Muscle of arm (tissue), 12 donors: ENCODE results near the gene LMO3. TPM values are rescaled to one million over a fixed set of nuclear protein-coding genes. Genes with fewer than 3 reads are reported as not detected.
"Not testable (repeated sequence)": the region's sequence is repeated elsewhere in the genome, so short reads cannot be mapped to it uniquely, and the experiment has no call there.

Source experiments
- DNase-seq: peaks from one replicate; pipeline ENCODE4 v3.0.0-alpha.2; 2013
- polyA plus RNA-seq, 12 donors: library from polyadenylated mRNA; unstranded; fragments of 120-200 nt; gene quantifications; one replicate each; pipeline ENCODE4 v1.2.1, GENCODE V29; 2013; ENCODE audit not compliant: insufficient read length in 12 of 12

LMO3 gene
- polyA plus RNA-seq, 12 donors, result 1.0 to 3.3 (median 1.7) TPM; not detected in 2

- no peak for DNase-seq
These were observed 53.7 kb downstream of the LMO3 start for GRCh38 chr12:16552301-16552700.

- no peak for DNase-seq
These were observed 60.1 kb downstream of the LMO3 start for GRCh38 chr12:16545836-16546235.

DNA sequence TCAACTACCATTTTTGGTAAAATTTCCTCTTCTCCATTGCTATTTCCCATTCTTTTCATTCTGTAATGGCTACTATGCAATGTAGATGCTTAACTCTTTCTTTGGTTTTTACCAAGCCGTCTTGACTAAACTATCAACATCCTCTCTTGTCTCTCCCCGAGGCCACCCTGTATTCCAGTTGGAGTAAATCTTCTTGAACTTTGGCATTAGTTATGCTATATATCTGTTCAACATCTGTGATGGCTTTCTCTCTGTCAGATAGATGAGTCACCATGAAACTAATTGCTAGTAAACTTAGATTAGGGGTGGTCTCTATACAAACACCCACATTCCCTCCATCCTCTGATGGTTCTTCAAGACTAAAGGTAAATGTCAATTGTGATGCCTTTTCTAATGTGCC, 63.4 kb downstream of the LMO3 start:
- DNase-seq, result no peak

- DNase-seq, result not testable (repeated sequence)
These were observed 68.3 kb downstream of the LMO3 start for GRCh38 chr12:16537652-16538051.

GRCh38 chr12:16531621-16532020, 74.3 kb downstream of the LMO3 start:
- DNase-seq, result peak; percentile 19

DNA sequence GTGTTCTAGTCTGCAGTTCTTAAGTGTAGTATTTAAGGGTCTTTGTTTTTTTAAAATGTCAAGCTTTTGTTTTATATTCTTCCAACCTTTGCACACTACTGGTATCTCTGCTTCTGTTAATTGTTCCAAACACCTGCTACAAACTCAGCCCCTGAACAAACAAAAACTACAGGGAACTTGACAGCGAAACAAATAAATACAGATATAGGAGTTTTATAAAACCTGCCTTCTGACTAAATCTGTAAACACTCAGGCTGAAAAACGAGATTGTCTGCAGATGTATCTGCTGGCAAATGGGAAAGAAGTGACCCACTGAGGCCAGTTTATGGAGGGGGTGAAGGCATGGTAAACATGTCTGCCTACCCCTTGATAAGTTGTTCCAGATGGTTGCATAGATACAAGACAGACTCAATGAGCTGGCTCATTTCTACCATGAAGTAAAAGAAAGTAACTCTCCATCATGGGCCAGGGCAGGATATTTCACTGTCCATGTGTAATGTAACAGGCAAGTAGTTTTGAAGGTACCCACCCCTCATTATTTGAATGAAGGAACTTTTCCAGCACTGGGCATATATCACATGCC, 75.6 kb downstream of the LMO3 start:
- no peak for DNase-seq

DNA sequence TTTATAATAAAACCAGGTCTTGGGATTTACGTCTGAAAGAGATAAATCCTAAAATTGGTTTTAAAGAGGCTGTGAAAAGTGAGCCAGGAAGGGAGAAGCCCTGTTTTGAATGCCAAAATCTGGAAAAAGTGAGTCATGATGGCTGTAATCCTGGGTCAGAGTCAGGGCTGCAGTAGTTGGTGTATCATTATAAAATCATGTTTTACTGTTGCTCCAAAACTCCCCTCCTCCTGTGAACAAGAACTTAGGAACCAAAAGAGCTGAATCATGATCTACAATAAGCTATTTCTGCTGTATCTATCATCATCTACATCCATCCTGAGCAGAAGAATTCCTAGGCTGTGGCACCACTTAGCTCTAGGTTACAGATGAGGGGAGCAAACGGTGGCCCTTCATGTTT, 79.3 kb downstream of the LMO3 start:
- DNase-seq, result peak; percentile 16

- no peak for DNase-seq
These were observed 81.6 kb downstream of the LMO3 start for GRCh38 chr12:16524378-16524777.

- DNase-seq, result no peak
These were observed 82.0 kb downstream of the LMO3 start for GRCh38 chr12:16523951-16524331.

- no peak for DNase-seq
These were observed 82.5 kb downstream of the LMO3 start for GRCh38 chr12:16523284-16523950.

DNA sequence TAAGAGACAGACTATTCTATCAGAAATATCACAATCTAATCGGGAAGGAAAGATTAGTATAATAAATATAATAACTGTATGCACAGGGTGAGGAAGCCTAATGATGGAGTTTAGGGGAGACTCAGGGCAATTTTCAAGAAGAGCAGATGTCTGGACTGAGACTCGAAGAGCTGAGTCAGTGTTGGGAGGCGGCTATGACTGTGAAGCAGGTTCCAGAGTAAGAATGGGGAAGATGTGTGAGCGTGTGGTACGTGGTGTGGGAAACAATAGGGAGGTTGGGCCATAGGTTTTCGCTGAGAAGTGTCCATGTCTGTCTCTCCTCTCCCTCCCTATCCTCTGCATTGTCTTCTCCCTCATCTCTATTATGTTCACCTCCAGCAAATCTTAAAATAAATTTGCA, 85.6 kb downstream of the LMO3 start:
- no peak for DNase-seq

GRCh38 chr12:16515666-16516065, 90.3 kb downstream of the LMO3 start:
- no peak for DNase-seq

DNA sequence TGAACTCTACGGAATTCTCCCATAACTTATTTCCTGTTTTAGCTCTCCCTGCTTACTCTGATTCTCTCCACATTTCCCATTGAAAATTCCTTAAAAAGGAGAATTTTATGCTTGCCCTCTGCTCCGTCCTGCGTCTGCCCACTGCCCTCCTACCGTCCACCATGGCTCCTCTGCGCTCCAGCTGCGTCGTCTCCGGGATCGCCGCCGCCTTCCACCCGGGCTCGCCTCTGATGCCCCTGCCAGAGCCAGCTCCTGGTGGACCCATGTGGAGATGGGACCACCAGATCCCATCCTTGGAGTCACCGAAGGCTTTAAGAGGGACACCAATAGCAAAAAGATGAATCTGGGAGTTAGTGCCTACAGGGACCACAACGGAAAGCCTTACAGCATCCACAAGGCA, 92.7 kb downstream of the LMO3 start:
- no peak for DNase-seq

DNA sequence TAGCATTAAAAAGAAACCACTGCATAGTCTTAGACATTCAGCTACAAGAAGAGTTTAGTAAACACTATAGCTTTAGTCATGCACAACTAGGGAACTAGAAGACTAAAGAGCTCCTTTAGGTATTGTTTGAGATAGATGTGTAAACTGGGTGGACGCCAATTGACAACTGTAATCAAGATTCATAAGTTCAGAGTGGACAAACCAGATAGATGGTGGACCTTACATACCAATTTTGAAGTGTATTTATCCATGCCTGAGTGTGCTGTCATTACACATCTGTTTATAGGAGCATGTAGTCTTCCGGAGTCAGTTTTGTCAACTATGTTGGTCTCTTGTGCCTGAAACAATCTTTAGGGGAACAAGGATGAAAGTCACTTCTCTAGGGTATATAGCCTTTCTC, 96.6 kb downstream of the LMO3 start:
- no peak for DNase-seq

DNA sequence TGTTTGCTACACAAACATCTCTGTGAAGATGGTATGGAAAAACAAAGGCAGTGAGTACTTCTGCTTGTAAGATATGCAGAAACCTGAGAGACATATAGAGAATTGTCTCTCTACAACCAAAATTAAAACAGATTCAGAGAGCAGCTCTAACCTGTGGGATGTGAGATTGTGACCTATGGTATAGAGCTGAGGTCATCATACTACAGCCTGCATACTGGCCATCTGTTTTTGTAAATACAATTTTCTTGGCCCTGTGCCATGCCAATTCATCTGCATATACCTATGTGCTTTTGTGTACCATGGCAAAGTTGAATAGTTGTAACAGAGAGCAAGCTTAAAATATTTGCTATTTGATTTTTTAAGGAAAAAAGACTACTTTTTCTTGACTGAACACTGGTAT, 99.6 kb downstream of the LMO3 start:
- DNase-seq, result no peak

DNA sequence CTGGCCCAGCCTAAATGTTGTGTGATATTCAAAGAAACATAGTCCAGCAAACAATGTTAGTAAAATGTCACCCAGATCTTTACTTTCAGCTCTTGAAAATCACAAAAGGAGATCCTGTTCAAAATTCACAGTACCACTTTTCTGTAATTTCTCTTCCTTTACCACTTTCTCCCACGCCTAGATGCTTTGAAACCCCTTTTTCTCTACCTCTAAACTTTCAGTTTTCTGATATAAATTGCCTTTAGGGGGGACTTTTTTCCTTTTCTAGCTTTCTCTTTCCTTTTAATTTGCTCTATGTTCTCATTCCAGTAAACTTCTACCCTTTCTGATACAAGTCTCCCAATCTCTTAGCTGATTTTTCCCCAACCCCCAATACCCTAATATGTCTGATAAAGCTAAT, 101.8 kb downstream of the LMO3 start:
- no peak for DNase-seq

DNA sequence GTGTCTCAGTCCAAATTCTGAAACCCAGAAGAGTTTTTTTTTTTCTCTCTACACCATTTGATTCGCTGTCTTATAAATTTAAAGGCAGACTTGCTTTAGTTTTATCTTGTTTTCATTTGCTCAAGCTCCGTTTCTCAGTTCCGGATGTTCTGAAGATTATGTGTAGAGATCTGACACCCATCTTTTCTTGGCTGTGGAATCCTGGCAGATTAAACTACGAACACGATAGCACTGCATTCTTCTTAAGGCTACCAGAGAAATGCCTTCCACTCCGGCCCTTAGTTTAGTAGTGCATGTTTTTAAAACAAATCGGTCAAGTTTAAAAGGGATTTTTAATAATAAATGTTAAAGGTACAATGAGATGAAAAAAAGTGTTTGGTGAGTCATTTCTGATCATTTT, 106.4 kb downstream of the LMO3 start:
- no peak for DNase-seq
